ENCODE data around the gene ELANE.

DNA sequence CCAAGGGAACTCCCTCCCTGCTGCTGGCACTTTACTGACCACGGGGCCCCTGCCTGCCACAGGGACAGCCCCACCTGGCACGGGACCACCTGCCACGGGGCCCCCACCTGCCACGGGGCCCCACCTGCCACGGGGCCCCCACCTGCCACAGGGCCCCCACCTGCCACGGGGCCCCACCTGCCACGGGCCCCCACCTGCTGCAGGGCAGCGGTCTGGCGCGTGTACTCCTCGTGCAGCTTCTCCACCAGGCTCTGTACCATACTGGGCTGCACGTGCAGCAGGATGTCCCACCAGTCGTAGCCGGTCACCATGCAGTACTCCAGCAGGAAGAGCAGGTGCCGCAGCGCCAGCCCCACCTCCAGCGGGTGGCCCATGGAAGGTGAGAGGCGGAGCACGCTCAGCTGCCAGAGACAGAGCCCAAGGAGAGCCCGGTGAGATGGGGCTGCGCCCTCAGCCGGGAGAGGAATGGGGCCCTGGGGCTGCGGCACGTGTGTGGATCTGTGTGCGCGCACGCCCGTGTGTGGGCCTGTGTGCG lies 24.7 kb downstream of the ELANE start:
- TF ChIP-seq CTCF (IDR thresholded peaks at IDR 0.05; ENCODE audit: low read length), result no peak
- TF ChIP-seq EZH2 (IDR thresholded peaks at IDR 0.05; ENCODE audit: borderline replicate concordance, low read length), result no peak
